Stimulated activated CD4-positive, alpha-beta T cell treated with anti-CD3 and anti-CD28 coated beads, Interleukin-15, amount 100 ng/mL, for 48 hours (primary cell): Measurements from ENCODE around the gene DYNLT4.
"Not testable (repeated sequence)": the region's sequence is repeated elsewhere in the genome, so short reads cannot be mapped to it uniquely, and the experiment has no call there.

ENCODE experiments used
- DNase-seq, 2 donors: peaks; one replicate each; pipeline ENCODE4 v3.0.0-alpha.2; 2020; ENCODE audit warnings: low read depth in 2 of 2

Gene DYNLT4

DNA sequence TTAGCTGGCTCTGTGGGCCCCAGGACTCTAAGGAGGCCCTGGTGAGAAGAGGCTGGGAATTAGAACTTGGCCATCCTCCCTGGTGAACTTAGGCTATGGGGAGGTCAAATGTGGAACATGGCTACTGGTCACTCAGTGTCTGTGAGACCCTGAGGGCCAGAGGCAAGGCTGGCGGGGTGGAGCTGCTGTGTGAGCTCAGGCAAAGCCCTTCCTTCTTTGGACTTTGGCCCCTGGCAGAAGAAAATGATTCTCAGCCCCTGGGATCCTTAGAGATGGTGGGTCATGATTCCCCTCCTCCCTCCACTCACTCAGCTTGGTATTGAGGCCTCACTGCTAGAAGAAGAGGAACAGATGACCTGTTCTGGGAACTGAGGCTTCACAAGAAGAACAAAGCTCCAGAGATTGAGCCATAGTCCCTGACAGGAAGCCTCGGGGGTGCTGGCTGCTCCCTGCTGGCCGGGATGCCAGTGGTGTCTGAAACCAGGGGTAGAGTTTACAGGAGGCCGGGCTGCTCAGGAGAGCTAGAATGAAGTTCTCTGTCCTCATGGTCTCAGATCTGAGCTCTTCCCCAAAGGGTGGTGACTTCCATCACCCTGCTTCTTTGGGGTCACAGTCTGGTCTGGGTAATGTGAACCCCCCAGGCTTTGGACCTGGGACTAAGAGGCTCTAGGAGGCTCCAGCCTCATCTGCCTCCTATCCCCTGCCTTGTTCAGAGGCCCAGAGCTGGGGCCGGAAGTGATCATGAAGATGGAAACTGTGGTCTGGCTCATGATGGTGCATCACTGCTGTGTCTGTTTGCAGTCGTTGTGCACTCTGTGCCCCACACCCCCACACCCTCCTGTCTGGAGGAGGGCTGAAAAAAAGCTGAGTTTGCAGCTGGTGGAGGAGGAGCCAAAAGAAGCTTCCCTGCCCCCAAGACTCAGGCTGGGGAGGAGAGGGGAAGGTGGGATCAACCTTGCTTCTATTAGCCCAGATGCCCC, 2.1 kb upstream of the DYNLT4 start:
- DNase-seq = peak; percentile 86 to 88

DNA sequence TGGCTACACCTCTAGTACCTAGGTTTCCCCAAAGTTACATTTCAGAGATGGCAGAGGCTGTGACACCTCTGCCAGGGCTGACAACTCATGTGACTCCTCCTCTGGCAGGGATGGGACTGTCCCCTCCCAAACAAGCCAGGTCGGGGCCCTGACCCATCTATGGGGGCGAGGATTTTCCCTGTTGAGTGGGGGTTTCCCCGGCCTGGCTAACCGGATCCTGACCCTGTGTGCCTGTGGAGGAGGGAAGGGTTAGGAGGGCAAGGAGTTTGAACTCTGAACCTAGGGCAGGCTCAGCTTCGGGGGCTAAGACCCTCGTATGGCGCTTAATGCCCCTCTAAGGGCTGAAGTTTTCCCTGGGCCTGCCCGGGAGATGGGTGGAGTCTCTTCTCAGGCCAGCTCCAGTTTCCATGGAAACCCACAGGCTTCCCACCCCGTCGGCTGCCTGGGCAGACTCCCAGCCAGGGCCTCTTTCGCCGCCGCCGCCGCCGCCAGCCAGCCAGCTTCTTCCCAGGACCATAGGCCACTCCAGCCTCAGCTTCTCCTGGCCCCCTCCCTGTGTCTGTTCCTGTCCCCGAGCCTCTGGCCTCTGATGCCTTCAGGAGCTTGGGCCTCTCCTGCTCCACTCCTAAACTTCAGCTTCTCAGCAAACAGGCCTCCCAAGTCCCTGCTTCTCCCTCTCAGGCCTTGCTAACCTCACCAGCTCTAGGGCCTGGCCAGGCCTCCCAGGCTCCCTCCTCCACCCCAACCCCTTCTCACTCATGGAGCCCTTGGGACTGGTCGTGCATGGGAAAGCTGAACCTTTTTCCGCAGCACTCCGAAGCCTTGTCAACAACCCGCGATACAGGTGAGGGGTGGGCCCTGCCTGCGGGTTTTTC, 1.1 kb upstream of the DYNLT4 start, which contains the start of gene BTBD19:
BTBD19 (plus strand) TSS at position 461 of the 875 bp plus-strand sequence; CDS start at position 759, 298 bp downstream.
- peak in 1 of 2 donors; percentile 75 for DNase-seq

DNA sequence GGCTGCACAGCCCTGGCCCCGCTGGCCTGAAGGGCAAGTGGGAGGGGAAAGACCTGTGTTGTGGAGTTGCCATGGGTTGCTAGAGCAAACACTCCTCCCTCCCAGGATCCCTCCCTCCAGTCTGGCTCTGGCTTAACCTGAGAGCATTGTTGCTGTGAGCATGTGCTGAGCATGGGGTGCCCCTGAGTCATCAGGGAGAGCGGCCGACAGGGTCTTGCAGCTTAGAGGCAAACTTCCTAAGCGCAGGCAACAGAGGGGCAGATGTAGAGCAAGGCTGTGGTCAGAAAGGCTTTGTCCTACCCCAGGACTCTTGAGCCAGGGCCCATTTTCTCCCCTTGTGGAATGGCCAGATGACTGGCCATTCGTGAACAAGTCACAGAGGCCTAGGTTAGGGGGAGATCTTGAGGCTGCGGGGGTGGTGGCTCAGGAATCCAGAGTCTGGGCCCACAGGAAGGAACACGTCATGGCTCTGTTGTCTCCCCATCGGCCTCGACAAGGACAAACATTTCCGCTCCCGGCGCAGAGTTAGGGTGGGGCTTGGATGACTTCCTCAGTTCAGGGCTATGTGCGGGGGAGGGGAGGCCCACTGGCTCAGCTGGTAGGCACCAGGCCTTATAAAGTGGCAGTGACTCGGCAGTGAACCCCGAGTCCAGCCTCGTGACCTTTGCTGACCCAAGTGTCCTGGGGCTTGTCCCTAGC, 362 bp upstream of the DYNLT4 start:
- DNase-seq = peak; percentile 87 to 90

DNA sequence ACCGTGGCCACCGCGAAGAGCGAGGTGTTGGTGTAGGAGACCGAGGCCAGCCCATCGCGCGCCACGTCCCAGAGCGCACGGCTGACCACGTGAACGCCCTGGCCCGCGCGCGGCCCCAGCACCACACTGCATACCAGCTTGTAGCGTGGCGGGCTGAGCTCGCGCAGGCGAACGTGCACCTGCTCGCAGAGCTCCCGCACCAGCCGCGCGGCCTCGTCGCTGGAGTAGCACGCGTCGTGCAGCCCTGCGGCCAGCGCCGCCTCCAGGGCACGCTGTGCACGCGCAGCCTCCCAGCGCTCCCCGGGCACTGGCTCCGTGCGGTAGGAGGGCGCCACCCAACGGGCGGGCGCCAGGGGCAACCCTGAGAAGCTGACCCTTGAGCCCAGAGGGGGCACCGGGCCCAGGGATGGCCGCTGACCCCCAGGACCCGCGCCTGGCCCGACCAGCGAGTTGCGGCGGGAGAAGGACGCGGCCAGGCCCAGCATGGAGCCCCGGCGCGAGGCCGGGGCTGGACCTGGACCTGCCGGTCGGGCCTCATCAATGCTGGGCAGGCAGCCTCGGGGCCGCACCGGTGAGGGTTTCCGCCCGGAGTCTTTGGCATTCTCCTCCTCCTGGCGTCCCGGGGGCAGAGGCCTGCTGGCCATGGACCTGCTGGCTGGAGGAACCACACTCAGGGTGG, 987 bp downstream of the DYNLT4 start:
- no peak for DNase-seq

DNA sequence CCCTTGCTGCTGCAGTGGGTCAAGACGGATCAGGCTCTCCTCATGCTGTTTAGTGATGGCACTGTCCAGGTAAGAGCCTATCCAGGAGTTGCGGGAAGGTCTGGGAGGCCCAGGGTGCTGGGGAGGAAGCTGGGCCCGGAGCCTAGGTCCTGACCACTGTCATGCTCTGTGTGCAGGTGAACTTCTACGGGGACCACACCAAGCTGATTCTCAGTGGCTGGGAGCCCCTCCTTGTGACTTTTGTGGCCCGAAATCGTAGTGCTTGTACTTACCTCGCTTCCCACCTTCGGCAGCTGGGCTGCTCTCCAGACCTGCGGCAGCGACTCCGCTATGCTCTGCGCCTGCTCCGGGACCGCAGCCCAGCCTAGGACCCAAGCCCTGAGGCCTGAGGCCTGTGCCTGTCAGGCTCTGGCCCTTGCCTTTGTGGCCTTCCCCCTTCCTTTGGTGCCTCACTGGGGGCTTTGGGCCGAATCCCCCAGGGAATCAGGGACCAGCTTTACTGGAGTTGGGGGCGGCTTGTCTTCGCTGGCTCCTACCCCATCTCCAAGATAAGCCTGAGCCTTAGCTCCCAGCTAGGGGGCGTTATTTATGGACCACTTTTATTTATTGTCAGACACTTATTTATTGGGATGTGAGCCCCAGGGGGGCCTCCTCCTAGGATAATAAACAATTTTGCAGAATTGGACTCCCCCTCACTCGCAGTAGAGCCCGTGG, 1.7 kb downstream of the DYNLT4 start:
- DNase-seq = no peak

DNA sequence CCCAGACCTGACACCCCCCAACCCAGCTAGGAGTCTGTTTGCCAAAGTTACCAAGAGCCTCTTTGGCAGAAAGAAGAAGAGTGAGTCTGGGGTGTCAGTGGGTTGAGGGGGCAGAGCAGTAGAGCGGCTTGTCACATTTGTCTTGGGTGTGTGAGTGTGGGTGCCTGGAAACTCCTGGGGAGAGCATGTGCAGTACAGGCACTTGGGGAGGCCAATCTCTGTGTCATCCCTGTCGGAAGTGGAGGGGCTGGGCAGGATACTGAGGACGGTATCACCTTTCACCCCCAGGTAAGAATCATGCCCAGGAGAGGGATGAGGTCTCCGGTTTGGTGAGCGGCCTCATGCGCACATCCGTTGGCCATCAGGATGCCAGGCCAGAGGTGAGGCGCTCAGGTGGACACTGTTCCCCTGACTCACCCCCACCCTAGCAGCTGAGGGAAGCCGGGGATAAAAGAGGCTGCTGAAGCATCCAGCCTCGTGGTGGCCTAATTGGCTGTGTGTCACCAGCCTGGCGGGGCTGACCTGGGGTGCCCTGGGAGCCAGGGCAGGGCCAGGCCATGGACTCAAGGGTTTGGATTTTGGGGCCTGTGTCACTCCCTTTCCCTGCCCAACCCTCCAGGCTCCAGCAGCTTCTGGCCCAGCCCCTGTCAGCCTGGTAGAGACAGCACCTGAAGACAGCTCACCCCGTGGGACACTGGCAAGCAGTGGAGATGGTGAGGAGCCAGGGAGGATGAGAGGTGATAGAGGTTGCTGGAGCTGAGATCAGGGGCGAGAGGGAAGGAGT, 3.6 kb downstream of the DYNLT4 start:
- no peak for DNase-seq

DNA sequence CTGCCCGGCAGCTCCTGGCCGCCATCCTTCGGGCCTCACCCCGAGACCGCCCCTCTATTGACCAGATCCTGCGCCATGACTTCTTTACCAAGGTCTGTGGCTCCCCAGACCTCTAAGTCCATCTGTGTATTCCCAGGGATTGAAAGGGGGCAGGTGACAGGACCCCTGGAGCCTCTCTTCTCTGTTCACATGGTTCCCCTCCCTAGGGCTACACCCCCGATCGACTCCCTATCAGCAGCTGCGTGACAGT, 4.2 kb downstream of the DYNLT4 start:
- DNase-seq = no peak

DNA sequence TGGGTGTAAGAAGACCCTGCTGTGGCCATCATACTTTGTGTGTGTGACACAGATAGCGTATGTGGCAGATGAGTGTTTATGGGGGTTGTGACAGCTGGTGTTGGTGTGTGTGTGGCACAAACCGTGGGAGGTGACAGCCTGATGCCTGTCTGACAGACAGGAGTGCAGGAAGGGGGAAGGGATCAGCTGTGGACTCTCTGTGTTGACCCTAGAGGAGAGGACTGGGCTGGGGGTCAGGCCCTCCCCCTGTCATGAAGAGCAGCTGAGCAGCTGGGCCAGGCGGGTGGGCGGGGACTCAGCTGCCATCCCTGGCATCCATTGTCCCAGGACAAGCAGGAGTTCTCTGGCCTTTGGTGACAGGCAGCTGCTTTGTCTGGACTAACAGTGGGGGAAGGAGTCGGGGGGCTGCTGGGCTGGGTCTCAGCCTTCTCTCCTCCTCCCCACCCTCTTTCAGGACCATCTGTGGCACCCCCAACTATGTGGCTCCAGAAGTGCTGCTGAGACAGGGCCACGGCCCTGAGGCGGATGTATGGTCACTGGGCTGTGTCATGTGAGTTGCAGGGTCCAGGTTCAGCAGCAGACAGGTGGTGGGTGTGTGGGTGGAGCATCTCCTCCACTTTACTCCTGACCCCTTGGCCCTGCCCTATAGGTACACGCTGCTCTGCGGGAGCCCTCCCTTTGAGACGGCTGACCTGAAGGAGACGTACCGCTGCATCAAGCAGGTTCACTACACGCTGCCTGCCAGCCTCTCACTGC, 4.7 kb downstream of the DYNLT4 start:
- no peak for DNase-seq

DNA sequence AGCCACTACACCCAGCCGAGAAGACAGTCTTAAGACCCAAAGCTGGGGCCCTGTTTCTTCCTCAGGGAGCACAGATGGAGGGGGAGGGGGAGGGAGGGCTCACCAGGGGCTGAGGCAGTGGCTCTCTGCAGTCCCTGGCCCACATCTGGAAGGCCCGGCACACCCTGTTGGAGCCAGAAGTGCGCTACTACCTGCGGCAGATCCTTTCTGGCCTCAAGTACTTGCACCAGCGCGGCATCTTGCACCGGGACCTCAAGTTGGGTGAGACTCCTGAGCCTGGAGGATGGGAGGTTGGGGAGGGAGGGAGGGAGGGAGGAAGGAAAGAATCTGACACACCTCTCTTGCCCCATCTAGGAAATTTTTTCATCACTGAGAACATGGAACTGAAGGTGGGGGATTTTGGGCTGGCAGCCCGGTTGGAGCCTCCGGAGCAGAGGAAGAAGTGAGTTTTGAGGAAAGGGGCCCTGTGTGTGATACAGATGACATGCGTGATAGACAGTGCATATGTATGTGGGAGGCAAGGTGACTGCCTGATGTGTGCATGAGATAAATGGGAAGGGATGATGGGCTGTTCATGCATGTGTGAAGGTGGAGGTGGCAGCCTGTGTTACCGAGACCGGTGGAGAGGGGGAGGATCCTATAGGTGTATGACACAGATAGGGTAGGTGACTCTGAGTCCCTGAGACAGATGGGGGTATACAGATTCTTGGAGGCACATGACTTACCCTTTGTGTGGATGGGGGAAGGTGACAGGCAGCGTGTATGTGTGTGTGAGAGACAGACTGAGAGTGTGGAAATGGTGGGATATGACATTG, 5.5 kb downstream of the DYNLT4 start:
- DNase-seq = no peak

DNA sequence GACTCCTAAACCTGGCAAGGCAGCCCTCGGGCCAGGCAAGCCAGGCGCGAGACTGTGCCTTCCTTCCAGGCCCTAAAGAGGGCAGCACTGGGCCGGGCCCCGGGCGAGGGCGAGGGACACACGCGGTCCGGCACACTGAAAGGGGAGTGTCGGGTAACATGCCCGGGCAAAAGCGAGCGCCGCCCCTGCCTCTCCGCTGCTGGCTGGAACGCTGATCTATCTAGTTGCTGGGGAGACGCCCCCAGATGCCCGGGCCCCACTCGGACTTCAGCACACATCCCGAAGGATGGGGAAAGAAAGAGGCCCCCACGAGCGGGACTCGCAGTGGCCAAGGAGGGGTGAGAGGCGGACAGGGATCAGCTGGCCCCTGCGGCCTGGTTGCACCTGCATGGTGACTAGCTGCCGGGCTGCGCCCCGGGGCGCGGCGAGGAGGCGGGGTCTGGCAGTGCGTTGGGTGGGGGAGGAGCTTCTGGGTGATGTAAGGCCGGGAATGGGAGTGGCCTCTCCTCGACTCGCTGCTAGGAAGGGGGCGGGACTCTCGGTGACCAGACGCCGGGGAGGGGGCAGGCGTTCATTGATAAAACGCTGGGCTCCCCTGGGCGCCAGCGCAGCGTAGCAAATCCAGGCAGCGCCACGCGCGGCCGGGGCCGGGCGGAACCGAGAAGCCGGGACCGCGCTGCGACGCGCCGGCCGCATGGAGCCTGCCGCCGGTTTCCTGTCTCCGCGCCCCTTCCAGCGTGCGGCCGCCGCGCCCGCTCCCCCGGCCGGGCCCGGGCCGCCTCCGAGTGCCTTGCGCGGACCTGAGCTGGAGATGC, 7.2 kb downstream of the DYNLT4 start, which contains the start of gene PLK3:
PLK3 (plus strand) TSS at position 608 of the 815 bp plus-strand sequence; CDS start at position 695, 87 bp downstream.
- DNase-seq = peak; percentile 98 to 99

DNA sequence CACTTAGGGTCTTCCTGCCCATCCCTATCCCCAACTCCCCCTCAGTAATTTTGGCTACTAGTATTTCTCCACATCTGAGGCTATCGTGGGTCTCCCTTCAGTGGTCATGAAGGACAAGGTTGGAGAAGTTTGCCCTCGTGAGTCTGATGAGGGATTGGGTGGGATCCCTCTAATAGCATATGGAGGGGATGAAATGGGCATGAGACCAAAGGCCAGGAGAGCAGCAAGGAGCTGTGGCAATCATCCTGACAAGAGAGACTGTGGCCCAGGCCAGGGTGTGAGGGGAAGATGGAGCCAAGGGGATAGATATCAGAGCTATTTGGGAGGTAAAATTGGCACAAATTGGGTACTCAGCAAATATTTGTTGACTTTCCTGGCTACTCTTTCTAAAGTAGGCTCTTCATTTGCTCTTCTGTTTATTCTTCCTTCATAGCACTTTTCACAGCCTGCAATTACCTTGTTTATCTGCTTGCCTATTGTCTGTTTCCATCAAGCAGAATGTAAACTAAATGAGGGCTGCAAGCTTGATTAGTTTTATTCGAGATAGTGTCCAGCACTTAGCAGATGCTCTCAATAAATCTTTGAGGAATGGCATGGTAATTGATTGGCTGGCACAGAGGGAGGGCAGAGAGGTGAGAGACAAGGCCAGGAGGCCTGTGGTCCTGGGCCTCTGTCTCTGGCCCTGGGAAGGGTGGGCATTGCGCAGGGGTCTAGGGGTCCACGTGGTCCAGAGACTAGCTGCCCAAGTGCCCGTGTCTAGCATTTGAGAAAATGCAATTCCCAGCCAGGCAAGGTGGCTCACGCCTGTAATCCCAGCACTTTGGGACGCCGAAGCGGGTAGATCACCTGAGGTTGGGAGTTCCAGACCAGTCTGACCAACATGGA, 8.4 kb downstream of the DYNLT4 start:
- no peak for DNase-seq

DNA sequence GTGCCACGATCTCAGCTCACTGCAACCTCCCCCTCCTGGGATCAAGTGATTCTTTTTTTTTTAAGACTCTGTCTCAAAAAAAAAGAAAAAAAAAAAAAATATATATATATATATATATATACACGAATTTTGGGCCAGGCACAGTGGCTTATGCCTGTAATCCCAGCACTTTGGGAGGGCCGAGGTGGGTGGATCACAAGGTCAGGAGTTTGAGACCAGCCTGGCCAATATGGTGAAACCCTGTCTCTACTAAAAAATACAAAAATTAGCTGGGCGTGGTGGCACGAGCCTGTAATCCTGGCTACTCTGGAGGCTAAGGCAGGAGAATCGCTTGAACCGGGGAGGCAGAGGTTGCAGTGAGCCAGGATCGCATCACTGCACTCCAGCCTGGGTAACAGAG, 9.3 kb downstream of the DYNLT4 start:
- DNase-seq = not testable (repeated sequence)

DNA sequence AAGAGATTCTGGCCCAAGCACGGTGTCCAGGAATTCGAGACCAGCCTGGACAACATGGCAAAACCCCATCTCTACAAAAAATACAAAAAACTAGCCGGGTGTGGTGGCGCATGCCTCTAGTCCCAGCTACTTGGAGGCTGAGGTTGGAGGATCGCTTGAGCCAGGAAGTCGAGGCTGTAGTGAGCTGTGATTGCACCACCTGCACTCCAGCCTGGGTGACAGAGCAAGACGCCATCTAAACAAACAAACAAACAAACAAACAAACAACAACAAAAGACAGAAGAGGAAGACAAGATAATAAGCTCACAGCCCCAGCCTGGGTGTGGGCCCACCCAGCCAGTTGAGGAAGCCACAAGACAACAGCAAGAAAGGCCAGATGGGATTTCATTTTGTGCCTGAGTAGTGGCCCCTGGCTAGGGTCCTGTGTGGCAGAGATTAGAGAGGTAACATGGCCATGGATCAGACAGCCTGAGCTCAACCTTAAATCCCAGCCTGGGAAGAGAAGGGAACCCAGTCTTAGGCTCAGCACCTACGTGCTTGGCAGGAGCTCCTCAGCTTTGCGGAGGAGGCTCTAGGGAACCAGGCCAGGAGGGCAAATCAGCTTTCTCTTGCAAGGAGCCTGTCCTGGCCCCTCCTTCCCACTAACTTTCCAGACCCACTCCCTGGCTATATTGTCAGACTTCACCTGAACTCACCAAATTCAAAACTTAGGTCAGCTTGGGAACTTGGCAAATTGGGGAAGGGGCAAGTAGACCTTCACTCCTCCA, 14.2 kb downstream of the DYNLT4 start:
- DNase-seq = no peak

DNA sequence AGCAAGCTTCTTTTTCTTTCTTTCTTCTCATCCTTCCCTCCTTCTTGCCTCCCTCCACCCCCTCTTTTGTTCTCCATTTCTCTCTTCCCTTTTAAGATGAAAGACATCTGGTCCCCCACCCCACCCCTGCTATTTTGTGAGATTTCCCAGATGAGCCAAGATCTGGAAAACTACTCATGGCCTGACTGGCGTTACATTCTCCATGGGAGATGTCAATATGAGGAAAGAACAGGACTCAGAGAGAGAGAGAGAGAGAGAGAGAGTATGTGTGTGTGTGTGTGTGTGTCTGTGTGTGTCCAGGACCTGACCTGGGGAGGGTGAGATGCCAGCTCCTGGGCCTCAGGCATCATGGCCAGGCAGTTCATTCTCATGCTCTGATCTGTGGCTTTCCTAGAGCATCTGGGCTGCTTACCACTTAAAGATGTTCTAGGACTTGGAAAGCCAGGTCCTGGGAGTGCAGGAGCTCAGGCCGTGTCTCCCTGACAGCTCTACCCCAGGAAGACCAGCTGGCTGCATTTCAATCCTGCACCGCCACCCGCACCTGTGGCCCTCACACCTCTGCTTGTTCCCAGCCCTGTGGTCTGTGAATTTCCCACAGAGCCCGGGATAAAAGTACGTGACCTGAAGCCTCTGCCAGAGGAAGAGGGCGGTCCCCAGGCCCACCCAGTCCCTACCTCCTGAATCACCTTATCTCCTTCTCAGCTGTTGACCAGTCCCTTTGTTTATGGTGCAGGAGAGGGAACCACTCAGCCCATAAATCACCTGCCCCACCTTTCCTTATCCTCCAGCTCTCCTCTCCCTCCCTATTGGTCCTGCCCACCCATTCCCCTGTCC, 16.0 kb downstream of the DYNLT4 start:
- DNase-seq = no peak
